AML-193 (cell line): ENCODE results near the gene TBC1D4.

Experiments
- DNase-seq, 2 experiments: peaks; one replicate each; lab custom pipeline; 2025; lab: John Stamatoyannopoulos, UW

TBC1D4 gene

DNA sequence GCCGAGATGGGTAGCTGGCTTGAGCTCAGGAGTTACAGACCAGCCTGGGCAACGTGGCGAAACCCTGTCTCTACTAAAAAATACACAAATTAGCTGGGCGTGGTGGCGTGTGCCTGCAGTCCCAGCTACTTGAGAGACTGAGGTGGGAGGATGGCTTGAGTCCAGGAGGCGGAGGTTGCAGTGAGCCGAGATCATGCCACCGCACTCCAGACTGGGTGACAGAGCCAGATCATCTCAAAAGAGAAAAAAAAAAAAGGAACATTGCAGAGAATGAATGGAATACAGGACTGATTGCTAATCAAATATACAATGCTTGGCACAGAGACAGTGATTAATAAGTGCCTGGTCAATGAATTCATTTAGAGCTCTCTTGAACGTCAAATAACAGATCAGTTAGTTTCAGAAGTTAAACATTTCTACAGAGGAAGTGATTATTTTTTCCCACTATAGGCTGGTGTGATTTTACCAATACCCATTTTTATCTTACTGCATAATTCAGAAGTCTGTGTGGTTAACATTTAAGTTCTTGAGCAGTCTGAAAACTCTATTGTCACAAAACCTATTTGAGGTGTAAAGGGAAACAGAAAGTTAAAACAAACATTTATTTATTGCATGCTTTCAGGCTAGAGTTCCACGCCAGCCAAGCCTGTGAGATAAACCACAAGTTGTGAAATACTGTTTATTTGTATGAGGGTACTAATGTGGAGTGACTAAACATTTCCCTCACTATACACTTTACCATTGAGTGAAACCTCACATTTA, 7.7 kb upstream of the TBC1D4 start:
- DNase-seq = peak; percentile 42 to 59

DNA sequence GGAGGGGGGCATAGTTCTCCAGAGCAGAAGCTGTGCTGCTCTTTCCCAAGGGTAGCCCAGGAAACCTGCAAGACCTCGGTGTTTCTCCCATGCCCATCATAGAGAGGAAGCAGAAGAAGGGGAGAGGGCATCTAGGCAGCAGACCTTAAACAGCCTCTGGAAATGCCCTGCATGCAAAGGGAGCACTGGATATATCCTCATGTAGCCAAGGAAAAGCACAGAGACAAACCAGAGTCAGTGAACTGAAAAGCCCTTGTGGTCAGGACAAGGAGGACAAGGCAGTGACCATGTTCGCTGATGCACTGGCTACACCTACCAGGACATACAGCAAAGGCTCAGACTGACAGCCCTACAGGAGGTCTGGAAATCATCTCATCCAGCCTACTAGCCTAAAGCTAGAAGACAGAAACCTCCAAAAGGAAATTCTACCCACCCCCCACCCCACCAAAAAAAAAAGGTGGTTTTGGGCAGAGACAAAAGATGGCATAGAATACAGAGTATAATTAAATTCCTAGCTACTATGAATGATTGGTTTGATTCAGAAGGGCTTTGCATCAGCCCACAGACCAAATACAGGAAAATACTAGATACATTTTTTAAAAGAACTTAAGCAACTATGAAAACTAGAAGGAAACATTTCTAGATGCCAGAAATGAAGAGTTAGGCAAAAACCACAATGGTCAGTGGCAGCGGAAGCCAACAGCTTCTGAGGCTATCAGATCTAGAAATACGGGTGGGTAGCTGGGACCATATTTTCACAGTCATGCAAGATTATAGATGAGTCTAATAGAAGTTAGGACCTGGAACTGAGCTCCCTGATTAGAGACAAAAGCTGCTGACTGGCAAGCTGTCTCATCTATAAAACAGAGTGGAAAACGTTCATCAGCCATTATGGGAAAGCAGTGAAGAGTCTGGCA, 4.4 kb upstream of the TBC1D4 start:
- DNase-seq = peak; percentile 50 to 55

DNA sequence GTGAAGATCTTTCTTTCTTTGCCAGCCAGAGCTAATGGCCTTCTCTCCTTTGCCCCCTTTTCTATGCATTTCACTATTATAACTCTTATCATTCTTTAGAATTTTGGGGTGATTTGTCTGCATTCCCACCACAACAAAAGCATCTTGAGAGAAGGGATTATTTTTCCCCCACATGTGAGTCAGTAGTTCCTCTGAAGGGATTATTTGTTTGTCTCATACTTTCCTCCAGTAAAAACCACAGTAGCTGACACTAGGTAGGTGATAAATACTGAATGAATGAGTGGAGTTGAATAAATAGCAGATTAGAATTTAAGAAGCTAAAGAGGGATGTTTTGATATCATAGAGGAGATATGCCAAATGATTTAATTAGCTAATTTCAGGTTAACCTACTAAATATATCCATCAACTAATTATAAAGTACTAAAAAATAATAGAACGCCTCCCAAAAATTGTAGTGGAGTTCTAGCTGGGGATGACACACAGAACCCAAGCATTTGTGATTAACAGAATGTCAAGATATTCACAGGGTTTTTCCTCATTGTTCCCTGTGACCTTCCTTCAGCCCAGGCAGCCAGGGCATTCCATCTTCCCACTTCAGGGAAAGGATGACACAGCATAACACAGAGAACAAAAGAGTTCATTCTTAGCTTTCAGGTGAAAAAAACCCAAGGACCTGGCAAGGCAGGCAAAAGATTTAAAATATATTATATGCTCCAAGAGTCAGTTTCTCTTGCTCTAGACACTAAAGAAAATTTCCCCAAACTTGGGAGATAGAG, 3.5 kb upstream of the TBC1D4 start:
- no peak for DNase-seq

DNA sequence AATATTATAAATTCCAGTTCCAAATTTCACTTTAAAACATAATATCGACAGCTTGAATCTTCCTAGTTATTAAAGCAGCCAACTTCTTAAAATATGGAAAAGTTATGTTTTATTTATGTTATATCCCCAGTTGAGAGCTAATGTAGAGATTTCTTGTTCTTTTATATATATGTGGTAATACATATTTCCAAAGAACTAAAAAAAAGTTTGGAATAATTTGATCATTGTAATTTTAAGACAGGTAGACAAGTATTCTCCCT, 781 bp upstream of the TBC1D4 start:
- no peak for DNase-seq

DNA sequence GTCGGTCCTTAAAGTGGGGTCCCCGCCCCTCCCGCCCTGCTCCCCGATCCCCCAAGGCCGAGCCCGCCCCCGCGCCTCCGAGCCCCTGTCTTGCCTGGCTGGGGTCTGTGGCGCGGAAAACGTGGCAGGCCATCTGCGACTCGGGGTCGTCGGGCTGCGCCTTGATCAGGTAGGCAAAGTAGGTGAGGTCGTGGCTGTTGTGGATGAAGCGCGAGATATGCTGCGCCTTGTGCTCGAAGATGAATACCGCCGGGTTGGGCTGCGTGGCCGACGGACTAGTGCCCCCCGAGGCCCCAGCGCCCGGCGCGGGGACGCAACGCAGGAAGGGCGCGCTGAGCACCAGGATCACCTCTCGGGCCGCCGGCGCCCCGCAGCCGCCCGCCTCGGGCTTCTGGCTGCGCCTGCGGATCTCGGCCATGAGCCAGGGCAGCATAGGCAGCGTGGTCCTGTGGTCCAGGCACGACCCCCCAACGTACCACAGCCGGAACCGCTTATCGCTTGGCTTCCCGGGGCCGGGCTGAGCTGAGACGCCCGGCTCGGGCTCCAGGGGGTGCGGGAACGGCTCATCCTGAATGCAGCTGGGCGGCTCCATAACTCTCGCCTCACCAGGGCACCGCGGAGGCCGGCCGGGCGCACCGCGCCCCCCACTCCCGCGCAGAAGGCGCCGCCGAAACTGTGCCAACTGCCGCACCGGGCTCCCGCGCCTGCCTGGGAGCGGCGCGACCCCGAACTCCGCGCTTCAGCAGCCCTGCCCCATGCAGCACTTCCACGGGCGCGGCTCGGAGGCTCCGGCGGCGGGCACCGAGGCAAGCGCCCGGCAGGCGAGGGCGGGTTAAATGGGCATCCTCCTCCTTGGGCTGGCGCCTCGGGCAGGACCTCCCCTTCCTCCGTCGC, 546 bp downstream of the TBC1D4 start:
- peak in 1 of 2 experiments; percentile 29 for DNase-seq

DNA sequence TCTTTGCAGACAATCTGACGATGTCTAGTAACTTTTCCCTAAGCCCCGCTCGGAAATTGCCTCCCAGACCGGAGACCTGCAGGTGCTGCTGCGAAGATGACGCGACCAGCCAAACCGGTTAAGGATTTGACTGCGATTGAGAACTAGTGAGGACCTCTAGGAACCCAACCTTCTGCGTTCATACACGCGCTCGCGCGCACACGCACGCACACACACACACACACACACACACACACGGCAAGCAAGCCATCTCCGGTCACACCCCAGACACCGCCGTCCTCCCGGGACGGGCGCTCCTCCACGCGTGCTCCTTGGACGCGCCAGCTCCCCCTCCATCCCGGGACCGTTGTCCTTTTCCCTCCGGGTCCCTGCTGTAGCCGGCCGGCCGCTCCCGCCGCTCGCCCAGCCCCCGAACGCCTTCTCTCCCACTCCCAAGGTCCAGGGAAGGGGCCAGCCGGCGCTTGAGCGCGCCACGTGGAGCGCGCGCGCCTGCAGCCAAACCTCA, 1.2 kb downstream of the TBC1D4 start:
- peak; percentile 29 to 67 for DNase-seq

DNA sequence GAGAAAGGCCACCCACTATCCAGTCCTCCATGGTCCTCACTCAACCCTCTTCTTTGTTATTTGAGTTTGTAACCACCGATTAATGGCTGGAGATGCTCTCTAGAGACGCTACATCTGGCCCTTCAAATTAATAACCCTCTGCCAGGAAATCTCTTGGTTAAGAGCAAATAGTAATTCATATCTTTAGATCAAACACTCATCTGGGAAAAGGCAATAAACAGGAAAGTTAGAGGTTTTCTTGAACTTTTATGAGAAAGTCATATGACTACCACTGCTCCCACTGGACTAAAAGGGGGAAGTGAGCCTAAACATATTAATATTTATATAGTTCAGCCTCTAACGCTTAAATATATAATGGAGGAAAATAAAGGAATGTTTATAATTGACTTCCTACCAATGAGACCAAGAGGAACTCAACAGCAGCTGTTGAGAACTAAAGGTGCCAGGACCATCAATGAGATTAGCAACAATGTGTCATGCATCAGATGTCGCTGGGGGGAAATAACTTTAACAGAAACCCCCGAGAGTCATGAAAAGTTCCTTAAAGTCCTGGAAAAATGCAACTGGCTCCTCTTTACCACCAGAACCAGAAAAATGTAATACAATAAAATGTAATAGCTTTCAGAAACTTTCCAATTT, 2.7 kb downstream of the TBC1D4 start:
- no peak for DNase-seq

DNA sequence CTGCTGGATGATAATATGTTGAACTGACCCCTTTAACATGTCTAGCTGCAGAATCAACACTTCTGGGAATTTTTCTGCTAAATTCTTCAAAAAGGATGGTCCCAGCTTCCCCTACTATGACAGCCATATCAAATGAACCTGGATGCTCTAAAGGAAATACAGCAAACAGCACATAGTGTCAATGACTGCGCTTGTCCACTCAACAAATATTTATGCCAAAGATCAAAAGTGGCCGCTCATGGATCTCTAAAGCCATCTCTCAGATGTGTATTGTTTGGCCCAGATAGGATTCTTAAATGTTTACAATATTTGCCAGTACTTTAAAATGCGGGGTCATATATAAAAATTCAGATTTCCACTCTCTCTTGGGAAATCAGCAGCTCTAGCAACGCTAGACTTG, 3.3 kb downstream of the TBC1D4 start:
- no peak for DNase-seq

DNA sequence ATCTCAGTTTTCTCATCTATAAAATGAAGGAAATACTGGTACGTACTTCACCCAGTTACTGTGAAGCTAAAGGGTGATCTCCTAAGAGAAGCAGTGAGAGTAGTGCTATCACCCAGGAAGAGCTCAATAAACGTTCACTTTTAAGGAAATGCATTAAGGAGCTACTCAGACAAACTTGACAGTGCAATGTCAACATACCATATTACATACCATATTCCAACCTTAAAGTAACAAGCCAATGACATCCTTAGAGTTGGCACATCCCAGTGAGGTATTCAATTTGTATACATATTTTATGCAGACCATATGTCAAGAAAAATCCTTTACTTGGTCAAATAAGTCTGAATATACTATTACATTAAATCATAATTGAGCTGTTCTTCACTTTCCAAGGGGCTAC, 7.0 kb downstream of the TBC1D4 start:
- DNase-seq = no peak

DNA sequence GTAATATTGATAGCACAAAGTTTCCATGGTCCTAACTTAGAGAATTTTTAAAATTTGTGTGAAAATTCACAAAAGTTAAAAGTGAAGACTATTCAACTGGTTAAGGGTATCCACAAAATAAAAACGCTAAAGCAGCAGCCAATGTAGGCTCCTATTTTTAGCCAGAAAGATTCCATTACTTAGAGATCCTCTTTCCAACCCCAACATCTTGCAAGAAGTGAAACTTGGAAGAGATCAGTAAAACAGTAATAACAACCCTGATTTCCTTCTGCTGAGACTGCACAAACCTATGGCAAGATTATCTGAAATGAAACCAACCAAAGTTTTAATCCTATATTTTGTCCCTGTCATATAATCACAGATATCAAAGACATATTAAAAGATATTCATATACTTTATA, 8.5 kb downstream of the TBC1D4 start:
- DNase-seq = no peak

DNA sequence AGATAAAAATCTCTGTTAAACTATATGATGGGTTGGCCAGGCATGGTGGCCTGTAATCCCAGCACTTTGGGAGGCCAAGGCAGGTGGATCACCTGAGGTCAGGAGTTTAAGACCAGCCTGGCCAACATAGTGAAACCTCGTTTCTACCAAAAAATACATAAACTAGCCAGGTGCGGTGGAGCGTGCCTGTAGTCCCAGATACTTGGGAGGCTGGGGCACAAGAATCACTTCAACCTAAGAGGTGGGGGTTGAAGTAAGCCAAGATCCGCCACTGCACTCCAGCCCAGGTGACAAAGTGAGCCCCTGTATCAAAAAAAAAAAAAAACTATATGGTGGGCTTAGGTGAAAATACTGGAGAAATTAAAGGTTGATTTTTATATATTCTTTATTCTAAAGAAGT, 11.3 kb downstream of the TBC1D4 start:
- DNase-seq = no peak

DNA sequence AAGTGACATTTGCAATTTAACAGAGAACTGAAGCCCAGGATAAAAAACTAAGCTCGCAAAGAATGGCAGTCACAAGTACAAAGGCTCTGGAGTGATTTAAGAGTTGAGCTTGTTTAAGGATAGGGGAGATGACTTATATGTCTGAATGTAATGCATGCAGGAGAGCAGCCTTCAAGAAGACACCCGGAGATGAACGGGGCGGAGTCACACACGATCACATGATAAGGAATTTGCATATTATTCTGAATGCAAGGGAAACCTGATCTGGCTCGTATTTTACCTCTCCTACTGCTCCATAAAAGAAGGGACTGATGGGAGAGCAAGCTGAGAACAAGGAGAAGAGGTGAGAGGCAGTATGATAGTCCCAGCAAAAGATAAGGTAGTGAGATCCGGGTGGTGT, 12.9 kb downstream of the TBC1D4 start:
- no peak for DNase-seq

DNA sequence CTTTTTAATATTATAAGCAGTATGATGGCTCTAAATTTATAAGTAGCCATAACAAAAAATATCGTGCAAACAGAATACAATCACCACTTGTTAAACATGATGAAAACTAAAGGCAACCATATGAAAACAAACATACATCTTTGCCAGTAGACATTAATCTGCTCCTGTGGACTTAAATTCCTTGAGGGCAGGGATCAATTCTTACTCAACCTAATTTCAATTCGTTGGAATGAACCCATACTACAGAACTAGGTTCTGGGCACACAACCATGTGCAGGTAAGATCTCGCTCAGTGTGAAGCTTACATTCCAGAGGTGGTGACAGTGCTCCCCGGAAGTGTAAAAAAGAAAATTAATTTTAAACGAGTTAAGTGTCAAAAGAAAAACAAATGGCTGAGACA, 13.4 kb downstream of the TBC1D4 start:
- DNase-seq = no peak

DNA sequence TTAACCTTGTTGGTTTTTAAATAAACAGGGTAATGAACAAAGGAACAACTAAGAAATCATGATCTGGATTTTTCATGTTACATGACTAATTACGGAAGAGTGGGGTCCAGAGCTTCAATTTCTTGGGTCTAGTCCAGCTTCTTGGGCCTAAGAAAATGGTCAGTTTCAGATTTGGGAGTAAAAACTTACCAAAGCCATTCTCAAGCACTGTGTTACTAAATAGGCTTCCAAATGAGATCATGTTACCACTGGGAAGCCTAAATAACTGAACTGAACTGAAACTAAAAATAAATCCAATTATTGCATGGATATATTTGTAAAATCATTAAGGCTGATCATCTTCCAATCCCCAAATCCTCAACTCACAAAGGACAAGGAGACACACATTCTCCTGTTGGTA, 13.9 kb downstream of the TBC1D4 start:
- no peak for DNase-seq

DNA sequence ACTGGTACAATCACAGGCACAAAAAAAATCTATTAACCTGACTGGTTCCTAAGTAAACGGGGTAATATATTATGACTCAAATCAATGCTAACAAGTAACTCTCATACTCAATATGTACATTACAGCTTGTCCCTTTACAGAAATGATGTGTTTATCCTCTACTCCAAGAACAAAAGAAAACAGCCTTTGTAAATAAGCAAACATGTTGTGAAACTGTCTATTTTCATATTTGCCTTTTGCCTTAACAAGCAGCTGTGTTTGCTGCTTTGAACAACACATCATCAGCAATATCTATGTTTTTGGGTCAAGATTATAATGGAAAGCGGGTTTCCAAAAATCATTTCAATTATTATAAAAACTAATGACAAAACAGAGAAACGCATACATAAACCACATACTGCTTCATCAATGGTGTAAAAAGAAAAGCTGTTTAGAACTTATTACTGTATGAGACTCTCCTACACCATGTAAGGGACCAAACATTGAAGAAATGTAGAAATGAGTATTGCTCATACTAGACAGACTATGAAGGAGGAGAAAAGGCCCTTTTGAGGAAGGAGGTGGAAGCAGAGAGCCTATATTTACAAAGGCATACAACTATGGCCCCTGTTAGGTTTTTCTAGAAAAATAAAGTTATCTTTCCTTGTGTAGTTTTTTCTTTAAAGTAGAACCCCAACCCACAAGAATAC, 14.8 kb downstream of the TBC1D4 start:
- no peak for DNase-seq

DNA sequence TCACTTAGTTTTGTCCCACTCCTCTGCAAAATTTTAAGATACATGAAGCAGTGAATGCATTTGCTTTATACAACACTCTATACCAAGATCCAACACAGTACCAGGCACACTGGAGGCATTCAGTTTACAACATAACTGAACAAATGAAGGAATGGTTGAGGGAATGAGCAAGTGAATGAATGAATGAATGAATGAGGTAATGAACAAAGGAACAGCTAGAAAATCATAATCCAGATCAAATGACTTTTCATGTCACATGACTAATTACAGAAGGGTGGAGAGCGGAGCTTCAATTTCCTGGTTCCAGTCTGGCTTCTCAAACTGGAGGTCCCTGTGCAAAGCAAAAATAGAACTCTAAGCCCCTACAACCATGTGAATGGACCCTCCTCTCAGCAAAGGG, 16.7 kb downstream of the TBC1D4 start:
- no peak for DNase-seq

DNA sequence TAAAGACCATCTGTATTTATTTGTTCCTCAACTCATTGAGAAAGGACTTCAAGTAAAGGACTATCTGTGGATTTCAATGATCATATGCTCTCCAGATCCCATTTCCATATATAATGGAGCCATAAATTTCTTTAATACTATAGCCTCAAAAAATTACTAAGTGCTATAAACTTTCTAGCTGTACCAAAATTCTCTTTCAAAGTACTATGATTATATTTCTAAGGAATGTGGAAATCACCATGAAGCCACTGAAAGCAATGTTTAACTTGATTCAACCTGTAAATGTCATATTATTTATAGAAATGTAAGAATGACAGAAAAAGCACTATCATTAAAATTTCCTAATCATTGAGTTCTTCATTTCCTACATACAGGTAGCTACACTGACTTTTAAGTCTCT, 20.7 kb downstream of the TBC1D4 start:
- DNase-seq = no peak

DNA sequence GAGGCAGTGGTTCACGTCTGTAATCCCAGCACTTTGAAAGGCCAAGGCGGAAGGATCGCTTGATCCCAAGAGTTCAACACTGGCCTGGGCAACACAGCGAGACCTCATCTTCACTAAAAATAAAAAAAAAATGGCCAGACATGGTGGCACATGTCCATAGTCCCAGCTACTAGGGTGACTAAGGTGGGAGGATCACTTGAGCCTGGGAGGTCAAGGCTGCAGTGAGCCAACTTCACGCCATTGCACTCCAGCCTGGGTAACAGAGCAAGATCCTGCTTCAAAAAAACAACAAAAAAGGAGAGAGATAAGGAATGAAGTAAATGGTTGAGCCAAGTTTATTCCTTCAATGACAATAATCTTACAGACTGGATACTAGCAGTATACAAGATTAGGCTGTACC, 21.3 kb downstream of the TBC1D4 start:
- DNase-seq = no peak

DNA sequence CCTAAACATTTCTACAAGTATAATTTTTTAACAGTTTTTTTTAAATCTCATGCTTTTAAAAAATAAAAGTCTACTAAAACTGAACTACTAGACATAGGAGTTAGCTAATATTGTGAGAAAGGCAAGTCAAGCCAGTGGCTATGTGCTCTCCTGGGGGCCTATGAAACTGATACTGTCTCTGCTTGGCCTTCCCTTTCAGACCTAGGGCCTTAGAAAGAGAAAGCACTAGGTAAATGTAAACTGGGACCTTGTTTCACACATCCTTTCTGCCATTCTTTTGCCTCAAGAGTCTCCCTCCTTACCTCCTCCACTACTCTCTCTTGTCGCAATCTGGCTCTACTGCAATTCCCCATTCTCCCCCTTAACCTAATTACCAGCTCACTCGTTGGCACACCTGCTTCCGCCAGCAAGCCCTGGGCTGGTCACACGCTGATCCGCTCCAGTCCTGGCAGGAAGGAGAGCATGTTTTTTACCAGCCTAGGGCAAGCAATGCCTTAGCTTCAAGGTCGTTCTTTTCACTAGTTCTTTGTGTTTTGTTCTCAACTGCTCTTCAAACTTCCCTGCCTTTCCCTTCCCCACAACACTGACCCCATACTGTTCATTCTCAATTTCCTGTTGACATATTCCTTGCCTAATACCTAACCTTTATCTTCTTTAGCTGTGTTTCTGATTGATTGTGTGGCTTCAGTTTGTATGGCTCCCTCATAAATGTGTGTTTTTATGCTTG, 23.1 kb downstream of the TBC1D4 start:
- DNase-seq = no peak

DNA sequence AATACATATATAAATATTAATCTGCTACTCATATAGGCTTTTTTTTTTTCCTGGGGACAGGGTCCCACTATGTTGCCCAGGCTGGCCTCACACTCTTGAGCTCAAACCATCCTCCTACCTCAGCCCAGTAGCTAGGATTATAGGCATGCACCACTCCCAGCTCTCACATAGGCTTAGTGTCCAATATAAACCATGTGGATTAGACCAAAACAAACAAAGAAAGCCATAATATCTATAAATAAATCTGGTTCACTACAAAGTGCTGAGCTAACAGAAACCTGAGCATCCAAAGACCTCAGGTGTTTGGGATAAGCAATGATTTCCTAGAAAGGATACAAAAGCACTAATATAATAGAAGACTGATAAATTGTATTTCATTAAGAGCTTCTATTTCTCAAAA, 26.0 kb downstream of the TBC1D4 start:
- no peak for DNase-seq
